WTC11 (cell line): ENCODE measurements around the gene ZGLP1. TPM values are rescaled to one million over a fixed set of nuclear protein-coding genes. Genes with fewer than 3 reads are reported as not detected.

ENCODE experiments used
- ATAC-seq: fragments of 200-7000 bp; cut with Tn5 transposase; 2 replicates; pipeline ENCODE4 v1.10.0; 2021; ENCODE audit warnings: mild to moderate bottlenecking, moderate library complexity
- CTCF ChIA-PET: fragments of 300-600 bp; sonication (Branson Sonifier 250); formaldehyde crosslinking; loops from one replicate; lab custom pipeline; 2021; ENCODE audit warnings: antibody characterized with exemption; lab: Charles Lee
- POLR2A ChIA-PET: fragments of 350-600 bp; sonication (Branson Sonifier 250); formaldehyde crosslinking; loops from one replicate; lab custom pipeline; 2021; ENCODE audit warnings: antibody characterized with exemption; lab: Charles Lee
- DNase-seq: peaks from one replicate; pipeline ENCODE4 v3.0.0; 2021; ENCODE audit warnings: low spot score
- H3K27ac Mint-ChIP-seq: 2 replicates; pipeline ENCODE4 v1.8.0; 2021; ENCODE audit warnings: mixed read lengths
- H3K27me3 Mint-ChIP-seq: 2 replicates; pipeline ENCODE4 v1.8.0; 2021; ENCODE audit warnings: low read depth, mild to moderate bottlenecking, moderate library complexity, mixed read lengths
- H3K36me3 Mint-ChIP-seq: 2 replicates; pipeline ENCODE4 v1.8.0; 2021; ENCODE audit warnings: mixed read lengths
- H3K4me1 Mint-ChIP-seq: 2 replicates; pipeline ENCODE4 v1.8.0; 2022; ENCODE audit warnings: mixed read lengths
- H3K4me3 Mint-ChIP-seq: 2 replicates; pipeline ENCODE4 v1.8.0; 2021; ENCODE audit warnings: mild to moderate bottlenecking, moderate library complexity, mixed read lengths
- H3K9me3 Mint-ChIP-seq: 2 replicates; pipeline ENCODE4 v1.8.0; 2021; ENCODE audit warnings: mixed read lengths
- ATF2 ChIP-seq: sonication (generic); formaldehyde crosslinking; IDR thresholded peaks from 2 replicates; pipeline ENCODE4 v1.8.1; 2022; ENCODE audit warnings: low read depth, missing genetic modification reagents, borderline replicate concordance
- ATF6 ChIP-seq: sonication (generic); formaldehyde crosslinking; IDR thresholded peaks from 2 replicates; pipeline ENCODE4 v1.8.1; 2023; ENCODE audit warnings: mild to moderate bottlenecking, missing genetic modification reagents
- CREB1 ChIP-seq: sonication (generic); formaldehyde crosslinking; IDR thresholded peaks from 2 replicates; pipeline ENCODE4 v1.8.0; 2023; ENCODE audit warnings: mild to moderate bottlenecking, missing genetic modification reagents
- ERG ChIP-seq: fragments of 250-450 bp; sonication (Bioruptor Pico); IDR thresholded peaks from 2 replicates; pipeline ENCODE4 v1.8.0; 2021; ENCODE audit warnings: mild to moderate bottlenecking
- ESRRA ChIP-seq: sonication (generic); formaldehyde crosslinking; IDR thresholded peaks from 2 replicates; pipeline ENCODE4 v1.8.1; 2022; ENCODE audit warnings: mild to moderate bottlenecking, missing genetic modification reagents, borderline replicate concordance
- ETV6 ChIP-seq: sonication (generic); formaldehyde crosslinking; IDR thresholded peaks from 2 replicates; pipeline ENCODE4 v1.8.1; 2022; ENCODE audit warnings: mild to moderate bottlenecking, missing genetic modification reagents
- GABPB1 ChIP-seq: sonication (generic); formaldehyde crosslinking; IDR thresholded peaks from 2 replicates; pipeline ENCODE4 v1.8.1; 2023; ENCODE audit warnings: mild to moderate bottlenecking, missing genetic modification reagents
- GTF2I ChIP-seq: fragments of 250-450 bp; sonication (Bioruptor Pico); conservative IDR thresholded peaks from 2 replicates; pipeline ENCODE4 v1.4.0; 2021; ENCODE audit warnings: mild to moderate bottlenecking
- IRF1 ChIP-seq: sonication (generic); formaldehyde crosslinking; IDR thresholded peaks from 2 replicates; pipeline ENCODE4 v1.8.0; 2023; ENCODE audit warnings: missing genetic modification reagents
- MAX ChIP-seq: sonication (generic); formaldehyde crosslinking; IDR thresholded peaks from 2 replicates; pipeline ENCODE4 v1.8.0; 2022; ENCODE audit warnings: mild to moderate bottlenecking, missing genetic modification reagents
- NFATC4 ChIP-seq: fragments of 250-450 bp; sonication (Bioruptor Pico); IDR thresholded peaks from 2 replicates; pipeline ENCODE4 v1.9.0; 2021; ENCODE audit warnings: mild to moderate bottlenecking
- NFYB ChIP-seq: sonication (generic); formaldehyde crosslinking; conservative IDR thresholded peaks from 2 replicates; pipeline ENCODE4 v1.8.0; 2022; ENCODE audit warnings: low read depth, missing genetic modification reagents
- OVOL2 ChIP-seq: fragments of 250-450 bp; sonication (Bioruptor Pico); IDR thresholded peaks from 2 replicates; pipeline ENCODE4 v1.9.0; 2021; ENCODE audit warnings: mild to moderate bottlenecking, borderline replicate concordance
- RORB ChIP-seq: fragments of 250-450 bp; sonication (Bioruptor Pico); IDR thresholded peaks from 2 replicates; pipeline ENCODE4 v1.9.0; 2021; ENCODE audit warnings: mild to moderate bottlenecking
- SMAD3 ChIP-seq: sonication (generic); formaldehyde crosslinking; IDR thresholded peaks from 2 replicates; pipeline ENCODE4 v1.8.0; 2022; ENCODE audit warnings: missing genetic modification reagents, mild to moderate bottlenecking, borderline replicate concordance
- SOX15 ChIP-seq: fragments of 250-450 bp; sonication (Bioruptor Pico); IDR thresholded peaks from 2 replicates; pipeline ENCODE4 v1.9.0; 2021; ENCODE audit warnings: mild to moderate bottlenecking
- ZNF121 ChIP-seq: sonication (generic); formaldehyde crosslinking; IDR thresholded peaks from 2 replicates; pipeline ENCODE4 v1.8.0; 2023; ENCODE audit warnings: missing genetic modification reagents
- ZNF317 ChIP-seq: sonication (generic); formaldehyde crosslinking; IDR thresholded peaks from 2 replicates; pipeline ENCODE4 v1.8.1; 2023; ENCODE audit warnings: low read depth, mild to moderate bottlenecking, moderate library complexity, missing genetic modification reagents, borderline replicate concordance
- ZNF396 ChIP-seq: fragments of 250-450 bp; sonication (Bioruptor Pico); IDR thresholded peaks from 2 replicates; pipeline ENCODE4 v1.8.0; 2021; ENCODE audit warnings: mild to moderate bottlenecking, moderate library complexity, borderline replicate concordance
- ZNF416 ChIP-seq: fragments of 250-450 bp; sonication (Bioruptor Pico); IDR thresholded peaks from 2 replicates; pipeline ENCODE4 v1.9.0; 2021; ENCODE audit warnings: mild to moderate bottlenecking, inconsistent platforms
- total RNA-seq: library from RNA; stranded (reverse); gene quantifications from 3 replicates; pipeline ENCODE4 v1.2.3, GENCODE V29; 2021
- TF ChIP-seq, protein P1 (sequence below): sonication (generic); formaldehyde crosslinking; IDR thresholded peaks from 2 replicates; pipeline ENCODE4 v1.8.0; 2022; ENCODE audit warnings: mild to moderate bottlenecking, missing genetic modification reagents
- TF ChIP-seq, protein P2 (sequence below): fragments of 250-450 bp; sonication (Bioruptor Pico); IDR thresholded peaks from 2 replicates; pipeline ENCODE4 v1.9.0; 2021; ENCODE audit warnings: mild to moderate bottlenecking

The ZGLP1 gene
- total RNA-seq, 1 experiment from 2014 or later, result 5.9 TPM

DNA sequence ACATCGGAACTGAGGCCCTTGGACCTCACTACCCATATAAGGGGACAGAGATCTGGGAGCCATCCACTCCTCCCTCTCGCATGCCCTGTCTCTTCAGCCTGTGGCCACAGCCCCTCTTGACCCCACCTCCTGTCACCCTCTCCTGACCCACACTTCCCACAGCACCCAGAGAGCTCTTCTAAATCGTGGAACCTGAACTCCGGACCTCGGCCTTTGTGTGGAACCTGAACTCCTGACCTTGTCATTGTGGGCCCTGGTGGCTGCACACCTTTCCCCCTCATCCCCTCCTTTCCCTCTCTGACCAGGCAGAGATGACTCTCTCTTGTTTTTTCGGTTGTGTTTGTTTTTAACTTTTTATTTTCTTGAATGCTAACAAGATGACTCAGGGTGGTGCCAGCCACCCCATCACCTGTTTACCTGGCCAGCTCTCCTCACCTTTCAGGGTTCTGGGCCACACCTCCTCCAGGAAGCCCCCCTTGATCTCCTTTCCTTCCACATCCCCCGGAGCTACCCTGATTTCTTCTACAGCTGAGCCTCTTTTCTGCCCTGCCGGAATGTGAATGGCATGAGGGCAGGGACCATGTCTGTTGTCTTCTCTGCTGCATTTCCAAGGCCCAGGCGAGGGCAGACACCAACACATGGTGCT, 52.5 kb downstream of the ZGLP1 start:
- Mint-ChIP-seq H3K27ac (no peak overlapping the region; the same call in 1 of the 2 replicates), H3K4me1 (peaks cover 5% of the 10 kb centered on the region), H3K27me3 (peaks cover 3% of the 10 kb centered on the region; the same call in 1 of the 2 replicates), H3K4me3 (no peak overlapping the region), H3K9me3 (no peaks in the 10 kb centered on the region), H3K36me3 (peaks cover 37% of the 10 kb centered on the region)
- TF ChIP-seq NFATC4 (CRISPR knock-in tag) (no peak), ZNF416 (no peak), ESRRA (no peak)
- TF ChIP-seq, protein P1, sequence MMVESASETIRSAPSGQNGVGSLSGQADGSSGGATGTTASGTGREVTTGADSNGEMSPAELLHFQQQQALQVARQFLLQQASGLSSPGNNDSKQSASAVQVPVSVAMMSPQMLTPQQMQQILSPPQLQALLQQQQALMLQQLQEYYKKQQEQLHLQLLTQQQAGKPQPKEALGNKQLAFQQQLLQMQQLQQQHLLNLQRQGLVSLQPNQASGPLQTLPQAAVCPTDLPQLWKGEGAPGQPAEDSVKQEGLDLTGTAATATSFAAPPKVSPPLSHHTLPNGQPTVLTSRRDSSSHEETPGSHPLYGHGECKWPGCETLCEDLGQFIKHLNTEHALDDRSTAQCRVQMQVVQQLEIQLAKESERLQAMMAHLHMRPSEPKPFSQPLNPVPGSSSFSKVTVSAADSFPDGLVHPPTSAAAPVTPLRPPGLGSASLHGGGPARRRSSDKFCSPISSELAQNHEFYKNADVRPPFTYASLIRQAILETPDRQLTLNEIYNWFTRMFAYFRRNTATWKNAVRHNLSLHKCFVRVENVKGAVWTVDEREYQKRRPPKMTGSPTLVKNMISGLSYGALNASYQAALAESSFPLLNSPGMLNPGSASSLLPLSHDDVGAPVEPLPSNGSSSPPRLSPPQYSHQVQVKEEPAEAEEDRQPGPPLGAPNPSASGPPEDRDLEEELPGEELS (CRISPR knock-in tag), result no peak
- DNase-seq (no peak), ATAC-seq (no peak)
- ChIA-PET POLR2A (no interaction called here), CTCF (interaction anchor here (1.5 to 6.1 kb wide), 3 partner anchors 14 to 134 kb away, joined by 3 to 149 read pairs (median 107); partner anchors contain the start of gene ICAM1)

- ATAC-seq, result no peak
- TF ChIP-seq NFYB (no peak), GABPB1 (no peak), ERG (CRISPR knock-in tag) (no peak), ATF2 (CRISPR knock-in tag) (no peak), MAX (CRISPR knock-in tag) (no peak), ESRRA (no peak), ATF6 (CRISPR knock-in tag) (no peak), SOX15 (no peak), SMAD3 (CRISPR knock-in tag) (no peak), ETV6 (CRISPR knock-in tag) (no peak), IRF1 (CRISPR knock-in tag) (no peak), NFATC4 (CRISPR knock-in tag) (no peak), ZNF121 (CRISPR knock-in tag) (no peak), OVOL2 (no peak), CREB1 (CRISPR knock-in tag) (no peak), ZNF396 (CRISPR knock-in tag) (no peak), ZNF317 (CRISPR knock-in tag) (no peak), RORB (CRISPR knock-in tag) (no peak), GTF2I (no peak)
- TF ChIP-seq, protein P2, sequence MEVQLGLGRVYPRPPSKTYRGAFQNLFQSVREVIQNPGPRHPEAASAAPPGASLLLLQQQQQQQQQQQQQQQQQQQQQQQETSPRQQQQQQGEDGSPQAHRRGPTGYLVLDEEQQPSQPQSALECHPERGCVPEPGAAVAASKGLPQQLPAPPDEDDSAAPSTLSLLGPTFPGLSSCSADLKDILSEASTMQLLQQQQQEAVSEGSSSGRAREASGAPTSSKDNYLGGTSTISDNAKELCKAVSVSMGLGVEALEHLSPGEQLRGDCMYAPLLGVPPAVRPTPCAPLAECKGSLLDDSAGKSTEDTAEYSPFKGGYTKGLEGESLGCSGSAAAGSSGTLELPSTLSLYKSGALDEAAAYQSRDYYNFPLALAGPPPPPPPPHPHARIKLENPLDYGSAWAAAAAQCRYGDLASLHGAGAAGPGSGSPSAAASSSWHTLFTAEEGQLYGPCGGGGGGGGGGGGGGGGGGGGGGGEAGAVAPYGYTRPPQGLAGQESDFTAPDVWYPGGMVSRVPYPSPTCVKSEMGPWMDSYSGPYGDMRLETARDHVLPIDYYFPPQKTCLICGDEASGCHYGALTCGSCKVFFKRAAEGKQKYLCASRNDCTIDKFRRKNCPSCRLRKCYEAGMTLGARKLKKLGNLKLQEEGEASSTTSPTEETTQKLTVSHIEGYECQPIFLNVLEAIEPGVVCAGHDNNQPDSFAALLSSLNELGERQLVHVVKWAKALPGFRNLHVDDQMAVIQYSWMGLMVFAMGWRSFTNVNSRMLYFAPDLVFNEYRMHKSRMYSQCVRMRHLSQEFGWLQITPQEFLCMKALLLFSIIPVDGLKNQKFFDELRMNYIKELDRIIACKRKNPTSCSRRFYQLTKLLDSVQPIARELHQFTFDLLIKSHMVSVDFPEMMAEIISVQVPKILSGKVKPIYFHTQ, result no peak
- peaks cover 37% of the 10 kb centered on the region for H3K36me3 Mint-ChIP-seq
- ChIA-PET POLR2A (no interaction called here), CTCF (interaction anchor here (0.9 to 6.1 kb wide), 4 partner anchors 13 to 134 kb away, joined by 3 to 149 read pairs (median 55); partner anchors contain the start of gene ICAM1)
- no peak for DNase-seq
- peaks cover 5% of the 10 kb centered on the region for H3K4me1 Mint-ChIP-seq
- H3K4me3 Mint-ChIP-seq, result no peak overlapping the region
- no peak overlapping the region for H3K27ac Mint-ChIP-seq
- peaks cover 2% of the 10 kb centered on the region for H3K27me3 Mint-ChIP-seq
- H3K9me3 Mint-ChIP-seq, result no peaks in the 10 kb centered on the region
Measured at GRCh38 chr19:10256551-10256950, 53.1 kb downstream of the ZGLP1 start.
